Measurements from ENCODE around the gene PKHD1. TPM values are rescaled to one million over a fixed set of nuclear protein-coding genes. Genes with fewer than 3 reads are reported as not detected.

The PKHD1 gene
- total RNA-seq, 1 experiment from 2014 or later: not detected

DNA sequence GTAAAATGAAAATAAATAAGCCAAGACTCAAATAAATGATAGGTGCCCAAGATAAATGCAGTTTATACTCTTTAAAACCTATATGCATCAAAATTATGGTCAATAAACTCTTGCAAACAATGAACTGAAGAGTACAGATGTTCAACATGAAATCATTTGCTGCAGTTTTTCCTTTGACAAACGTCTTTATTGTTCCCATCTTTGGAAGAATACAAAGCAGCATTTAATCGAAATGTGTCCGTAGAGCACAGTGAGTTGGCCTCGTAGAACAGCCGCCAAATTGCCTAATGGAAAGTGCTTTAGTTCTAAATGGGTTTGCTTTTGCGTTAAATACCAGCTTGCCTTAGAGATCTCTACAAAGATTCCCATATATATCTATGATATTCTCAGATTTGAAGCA, 447.4 kb downstream of the PKHD1 start:
- no TSS peak for BruUV-seq (replicated peaks)
- no peak overlapping the region for H3K27ac Mint-ChIP-seq (ENCODE audit: low read depth, unreplicated experiment)
- DNase-seq (ENCODE audit: unreplicated experiment): no peak
- TF ChIP-seq, protein P1, sequence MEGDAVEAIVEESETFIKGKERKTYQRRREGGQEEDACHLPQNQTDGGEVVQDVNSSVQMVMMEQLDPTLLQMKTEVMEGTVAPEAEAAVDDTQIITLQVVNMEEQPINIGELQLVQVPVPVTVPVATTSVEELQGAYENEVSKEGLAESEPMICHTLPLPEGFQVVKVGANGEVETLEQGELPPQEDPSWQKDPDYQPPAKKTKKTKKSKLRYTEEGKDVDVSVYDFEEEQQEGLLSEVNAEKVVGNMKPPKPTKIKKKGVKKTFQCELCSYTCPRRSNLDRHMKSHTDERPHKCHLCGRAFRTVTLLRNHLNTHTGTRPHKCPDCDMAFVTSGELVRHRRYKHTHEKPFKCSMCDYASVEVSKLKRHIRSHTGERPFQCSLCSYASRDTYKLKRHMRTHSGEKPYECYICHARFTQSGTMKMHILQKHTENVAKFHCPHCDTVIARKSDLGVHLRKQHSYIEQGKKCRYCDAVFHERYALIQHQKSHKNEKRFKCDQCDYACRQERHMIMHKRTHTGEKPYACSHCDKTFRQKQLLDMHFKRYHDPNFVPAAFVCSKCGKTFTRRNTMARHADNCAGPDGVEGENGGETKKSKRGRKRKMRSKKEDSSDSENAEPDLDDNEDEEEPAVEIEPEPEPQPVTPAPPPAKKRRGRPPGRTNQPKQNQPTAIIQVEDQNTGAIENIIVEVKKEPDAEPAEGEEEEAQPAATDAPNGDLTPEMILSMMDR (IDR thresholded peaks at IDR 0.05; ENCODE audit: unreplicated experiment): no peak
- no peaks in the 10 kb centered on the region for H3K9me3 Mint-ChIP-seq (ENCODE audit: unreplicated experiment)
- no peak overlapping the region for H3K4me3 Mint-ChIP-seq (ENCODE audit: unreplicated experiment)
- ChIA-PET CTCF (no interaction called here), POLR2A (no interaction called here)
- intact Hi-C loops (cut with micrococcal nuclease): no loop called here
- H3K36me3 Mint-ChIP-seq (ENCODE audit: insufficient read depth, unreplicated experiment): no peaks in the 10 kb centered on the region
- H3K4me1 Mint-ChIP-seq (ENCODE audit: insufficient read depth, unreplicated experiment): peaks cover 19% of the 10 kb centered on the region
- no peaks in the 10 kb centered on the region for H3K27me3 Mint-ChIP-seq (ENCODE audit: insufficient read depth, unreplicated experiment)

DNA sequence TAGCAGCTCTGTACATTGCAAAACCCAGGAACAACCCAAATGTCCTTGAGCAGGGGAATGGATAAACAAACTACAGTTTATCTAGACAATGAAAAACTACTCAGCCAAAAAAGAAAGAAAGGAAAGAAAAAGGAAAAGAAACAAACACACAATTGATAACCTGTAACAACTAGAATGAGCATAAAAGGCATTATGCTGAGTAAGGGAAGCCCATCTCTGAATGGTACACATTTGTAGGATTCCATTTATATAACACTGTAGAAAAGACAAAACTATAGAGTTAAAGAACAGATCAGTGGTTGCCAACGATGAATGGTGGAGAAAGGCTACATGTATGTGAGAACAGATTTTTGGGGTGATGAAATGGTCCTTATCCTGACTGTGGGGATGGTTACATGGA, 454.0 kb downstream of the PKHD1 start:
- no TSS peak for BruUV-seq (replicated peaks)
- TF ChIP-seq, protein P1 (IDR thresholded peaks at IDR 0.05; ENCODE audit: unreplicated experiment): no peak
- CTCF ChIA-PET: interaction anchor here (1.3 kb wide), 1 partner anchor 15 kb away, joined by 4 read pairs; no protein-coding TSS in a partner anchor
- Mint-ChIP-seq H3K27ac (ENCODE audit: low read depth, unreplicated experiment) (no peak overlapping the region), H3K4me1 (ENCODE audit: insufficient read depth, unreplicated experiment) (no peaks in the 10 kb centered on the region), H3K9me3 (ENCODE audit: unreplicated experiment) (no peaks in the 10 kb centered on the region), H3K27me3 (ENCODE audit: insufficient read depth, unreplicated experiment) (no peaks in the 10 kb centered on the region), H3K36me3 (ENCODE audit: insufficient read depth, unreplicated experiment) (no peaks in the 10 kb centered on the region), H3K4me3 (ENCODE audit: unreplicated experiment) (no peak overlapping the region)
- no peak for DNase-seq (ENCODE audit: unreplicated experiment)
- intact Hi-C loops (cut with micrococcal nuclease): no loop called here
- POLR2A ChIA-PET: no interaction called here

DNA sequence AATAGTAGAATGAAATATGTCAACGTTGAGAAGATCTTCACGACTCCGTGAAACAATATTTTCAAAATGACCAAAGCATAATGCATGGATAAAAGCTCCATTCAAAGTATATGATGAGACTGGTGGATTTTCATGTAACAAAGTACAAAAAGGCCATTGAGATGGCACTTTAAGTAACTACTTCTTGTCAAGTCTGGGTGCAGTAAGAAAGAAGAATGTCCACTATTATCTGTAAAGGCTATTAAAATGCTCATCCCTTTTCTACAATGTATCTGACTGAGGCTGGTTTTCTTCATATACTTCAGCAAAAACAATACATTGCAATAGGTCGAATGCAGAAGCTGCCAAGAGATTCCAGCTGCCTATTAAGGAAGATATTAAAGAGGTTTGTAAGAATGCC, 457.4 kb downstream of the PKHD1 start:
- CTCF ChIA-PET: interaction anchor here (1.1 kb wide), 1 partner anchor 334 kb away, joined by 3 read pairs; no protein-coding TSS in a partner anchor
- no peaks in the 10 kb centered on the region for H3K36me3 Mint-ChIP-seq (ENCODE audit: insufficient read depth, unreplicated experiment)
- no TSS peak for BruUV-seq (replicated peaks)
- H3K27me3 Mint-ChIP-seq (ENCODE audit: insufficient read depth, unreplicated experiment): no peaks in the 10 kb centered on the region
- DNase-seq (ENCODE audit: unreplicated experiment): no peak
- peaks cover 7% of the 10 kb centered on the region for H3K4me1 Mint-ChIP-seq (ENCODE audit: insufficient read depth, unreplicated experiment)
- intact Hi-C loops (cut with micrococcal nuclease): no loop called here
- no peak overlapping the region for H3K27ac Mint-ChIP-seq (ENCODE audit: low read depth, unreplicated experiment)
- no peak overlapping the region for H3K4me3 Mint-ChIP-seq (ENCODE audit: unreplicated experiment)
- POLR2A ChIA-PET: interaction anchor here (0.7 to 1.3 kb wide), 2 partner anchors 49 to 240 kb away, joined by 3 read pairs; no protein-coding TSS in a partner anchor
- no peaks in the 10 kb centered on the region for H3K9me3 Mint-ChIP-seq (ENCODE audit: unreplicated experiment)
- TF ChIP-seq, protein P1 (IDR thresholded peaks at IDR 0.05; ENCODE audit: unreplicated experiment): no peak

DNA sequence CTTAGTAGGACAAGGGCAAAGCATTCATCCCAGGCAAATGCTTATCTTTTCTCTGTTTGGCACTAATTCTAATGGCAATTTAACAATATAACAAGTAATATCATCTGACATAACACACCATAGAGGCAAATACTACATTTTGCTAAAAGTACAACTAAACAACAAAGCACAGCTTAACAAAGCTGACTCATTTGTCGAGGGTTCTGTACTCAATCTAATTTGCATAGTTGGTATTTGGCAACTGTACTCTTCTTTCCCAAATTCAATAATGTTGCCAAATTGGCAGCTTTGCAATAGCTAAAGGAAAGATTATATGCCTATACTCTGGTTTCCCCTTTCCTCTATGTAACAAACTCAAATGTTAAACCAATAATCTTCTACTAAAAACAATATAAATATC, 461.0 kb downstream of the PKHD1 start:
- Mint-ChIP-seq H3K4me1 (ENCODE audit: insufficient read depth, unreplicated experiment) (peaks cover 7% of the 10 kb centered on the region), H3K36me3 (ENCODE audit: insufficient read depth, unreplicated experiment) (no peaks in the 10 kb centered on the region), H3K9me3 (ENCODE audit: unreplicated experiment) (no peaks in the 10 kb centered on the region), H3K27ac (ENCODE audit: low read depth, unreplicated experiment) (no peak overlapping the region), H3K27me3 (ENCODE audit: insufficient read depth, unreplicated experiment) (no peaks in the 10 kb centered on the region), H3K4me3 (ENCODE audit: unreplicated experiment) (no peak overlapping the region)
- ChIA-PET CTCF (interaction anchor here (0.5 kb wide), 1 partner anchor 1319 kb away, joined by 3 read pairs; no protein-coding TSS in a partner anchor), POLR2A (no interaction called here)
- peak; percentile 68 for DNase-seq (ENCODE audit: unreplicated experiment)
- TF ChIP-seq, protein P1 (IDR thresholded peaks at IDR 0.05; ENCODE audit: unreplicated experiment): no peak
- no TSS peak for BruUV-seq (replicated peaks)
- intact Hi-C loops (cut with micrococcal nuclease): no loop called here

Data from MCF 10A (cell line).